ENCODE data around the gene WDR12.

DNA sequence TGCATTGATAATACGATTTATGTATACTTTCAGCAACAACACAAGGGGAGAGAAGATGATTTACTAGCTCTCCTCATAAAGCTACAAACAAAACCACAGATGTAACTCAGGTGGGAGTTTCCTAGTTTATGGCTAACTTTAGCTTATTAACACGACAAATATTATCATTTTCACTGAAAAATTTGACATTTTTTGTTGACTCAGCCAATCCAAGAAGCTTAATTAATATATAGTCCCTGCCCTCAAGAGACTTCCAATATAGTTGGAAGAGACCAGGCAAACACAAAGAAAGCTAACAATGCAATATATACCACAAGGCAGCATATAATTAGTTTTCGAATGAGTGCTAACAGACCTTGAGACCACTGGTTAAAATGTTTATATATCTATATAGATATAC is 775 bp downstream of the WDR12 start:
- TF ChIP-seq EZH2 (IDR thresholded peaks at IDR 0.05; ENCODE audit: insufficient read depth, poor library complexity, severe bottlenecking), result no peak
- no peak for TF ChIP-seq EZH2phosphoT487 (IDR thresholded peaks at IDR 0.05; ENCODE audit: insufficient read depth, low read depth)

Data from GM23248 (cell line).